CD4-positive, CD25-positive, alpha-beta regulatory T cell (primary cell): ENCODE measurements around the gene KEL. TPM values are rescaled to one million over a fixed set of nuclear protein-coding genes. Genes with fewer than 3 reads are reported as not detected.

ENCODE experiments used
- ATAC-seq, 2 donors: fragments of 150-1000 bp; cut with Tn5 transposase; one replicate each; pipeline ENCODE4 v1.10.0; 2021; ENCODE audit warnings: low read depth in 2 of 2, moderate number of reproducible peaks in 2 of 2, moderate library complexity in 1 of 2
- DNase-seq, 3 donors: peaks; one replicate each; pipeline versions ENCODE4 v3.0.0 to v3.0.0-alpha.2; 2012 to 2022; ENCODE audit warnings: mixed read lengths in 1 of 3
- H3K27ac ChIP-seq: one replicate; pipeline ENCODE4 v1.7.0; 2013; ENCODE audit warnings: mild to moderate bottlenecking, low read length; ENCODE audit not compliant: insufficient read depth, poor library complexity, severe bottlenecking
- H3K27me3 ChIP-seq: one replicate; pipeline ENCODE4 v1.7.0; 2013; ENCODE audit warnings: low read length; ENCODE audit not compliant: control insufficient read depth, insufficient read depth
- H3K36me3 ChIP-seq: one replicate; pipeline ENCODE4 v1.7.0; 2013; ENCODE audit warnings: mild to moderate bottlenecking, low read length, moderate library complexity; ENCODE audit not compliant: control insufficient read depth, insufficient read depth
- H3K4me1 ChIP-seq: 2 replicates; pipeline ENCODE4 v1.7.0; 2013; ENCODE audit warnings: mild to moderate bottlenecking, low read length; ENCODE audit not compliant: insufficient read depth, control insufficient read depth, poor library complexity, severe bottlenecking
- H3K4me3 ChIP-seq: one replicate; pipeline ENCODE4 v1.7.0; 2013; ENCODE audit warnings: low read depth, mild to moderate bottlenecking, low read length, moderate library complexity
- H3K9me3 ChIP-seq, 2 experiments: 1 replicate in 1 of 2; 2 replicates in 1 of 2; pipeline ENCODE4 v1.7.0; 2013; ENCODE audit warnings: low read length in 2 of 2, mild to moderate bottlenecking in 1 of 2, moderate library complexity in 1 of 2; ENCODE audit not compliant: control insufficient read depth in 2 of 2
- H3K27ac Mint-ChIP-seq, 3 donors: one replicate each; pipeline ENCODE4 v1.8.0; 2020 to 2022; ENCODE audit warnings: mild to moderate bottlenecking in 3 of 3, mixed read lengths in 3 of 3, moderate library complexity in 2 of 3
- H3K27me3 Mint-ChIP-seq: one replicate; pipeline ENCODE4 v1.8.0; 2022; ENCODE audit warnings: mild to moderate bottlenecking, mixed read lengths
- H3K36me3 Mint-ChIP-seq: one replicate; pipeline ENCODE4 v1.8.0; 2020; ENCODE audit warnings: mixed read lengths
- H3K4me1 Mint-ChIP-seq, 4 donors: one replicate each; pipeline ENCODE4 v1.8.0; 2020 to 2022; ENCODE audit warnings: mixed read lengths in 4 of 4, mild to moderate bottlenecking in 1 of 4
- H3K4me3 Mint-ChIP-seq, 4 donors: one replicate each; pipeline ENCODE4 v1.8.0; 2020 to 2022; ENCODE audit warnings: mild to moderate bottlenecking in 4 of 4, mixed read lengths in 4 of 4, moderate library complexity in 3 of 4
- H3K9me3 Mint-ChIP-seq, 7 donors: one replicate each; pipeline ENCODE4 v1.8.0; 2020 to 2022; ENCODE audit warnings: mixed read lengths in 7 of 7, mild to moderate bottlenecking in 3 of 7, moderate library complexity in 2 of 7
- polyA plus RNA-seq, 4 donors: library from polyadenylated mRNA; unstranded; fragments of 300-500 nt; fragmentation: Illumina TruSeq; gene quantifications; one replicate each; pipeline ENCODE4 v1.2.3, GENCODE V29; 2021
- total RNA-seq: library from RNA; stranded (reverse); gene quantifications from one replicate; pipeline ENCODE4 v1.2.3, GENCODE V29; 2022

Gene KEL
- total and polyA plus RNA-seq, 5 donors from 2014 or later = 1.1 TPM; not detected in 4

- peaks cover 5 to 22% (median 6%) of the 10 kb centered on the region in 7 donors for H3K9me3 Mint-ChIP-seq
- no peak overlapping the region for H3K27ac ChIP-seq
- no peaks in the 10 kb centered on the region for H3K36me3 ChIP-seq
- H3K4me3 Mint-ChIP-seq = no peak overlapping the region
- peaks cover 14 to 15% of the 10 kb centered on the region in 2 experiments for H3K9me3 ChIP-seq
- H3K36me3 Mint-ChIP-seq = no peaks in the 10 kb centered on the region
- H3K4me1 ChIP-seq = no peaks in the 10 kb centered on the region
- no peak overlapping the region for H3K4me3 ChIP-seq
- H3K27me3 ChIP-seq = peaks cover 2% of the 10 kb centered on the region
- DNase-seq = no peak
- H3K27ac Mint-ChIP-seq = no peak overlapping the region
- peaks cover 22% of the 10 kb centered on the region for H3K27me3 Mint-ChIP-seq
- peaks cover 0 to 5% (median 0%) of the 10 kb centered on the region in 4 donors for H3K4me1 Mint-ChIP-seq
- ATAC-seq = no peak
Observed at GRCh38 chr7:142959202-142959601, 3.0 kb downstream of the KEL start.

GRCh38 chr7:142957723-142958122, 4.4 kb downstream of the KEL start:
- H3K4me3 ChIP-seq = no peak overlapping the region
- peaks cover 14 to 15% of the 10 kb centered on the region in 2 experiments for H3K9me3 ChIP-seq
- H3K27me3 ChIP-seq = no peaks in the 10 kb centered on the region
- Mint-ChIP-seq H3K36me3 (no peaks in the 10 kb centered on the region), H3K4me1 (peaks cover 0 to 5% (median 0%) of the 10 kb centered on the region in 4 donors), H3K4me3 (no peak overlapping the region), H3K9me3 (peaks cover 4 to 27% (median 8%) of the 10 kb centered on the region in 7 donors), H3K27me3 (peaks cover 22% of the 10 kb centered on the region), H3K27ac (no peak overlapping the region)
- H3K36me3 ChIP-seq = no peaks in the 10 kb centered on the region
- DNase-seq (no peak), ATAC-seq (no peak)
- H3K4me1 ChIP-seq = no peaks in the 10 kb centered on the region
- no peak overlapping the region for H3K27ac ChIP-seq

- no peak overlapping the region for H3K4me3 Mint-ChIP-seq
- Histone ChIP-seq H3K27ac (no peak overlapping the region), H3K9me3 (peaks cover 14 to 15% of the 10 kb centered on the region in 2 experiments), H3K4me1 (no peaks in the 10 kb centered on the region), H3K36me3 (no peaks in the 10 kb centered on the region), H3K27me3 (no peaks in the 10 kb centered on the region), H3K4me3 (no peak overlapping the region)
- DNase-seq = peak in 1 of 3 donors; percentile 4
- no peaks in the 10 kb centered on the region for H3K36me3 Mint-ChIP-seq
- peaks cover 0 to 5% (median 0%) of the 10 kb centered on the region in 4 donors for H3K4me1 Mint-ChIP-seq
- no peak overlapping the region for H3K27ac Mint-ChIP-seq
- peaks cover 16% of the 10 kb centered on the region for H3K27me3 Mint-ChIP-seq
- no peak for ATAC-seq
- peaks cover 4 to 27% (median 8%) of the 10 kb centered on the region in 7 donors for H3K9me3 Mint-ChIP-seq
Observed at GRCh38 chr7:142956951-142957623, 5.1 kb downstream of the KEL start.

GRCh38 chr7:142954680-142955268, 7.4 kb downstream of the KEL start:
- no peak overlapping the region for H3K27ac ChIP-seq
- H3K9me3 ChIP-seq = peaks cover 14 to 15% of the 10 kb centered on the region in 2 experiments
- H3K27ac Mint-ChIP-seq = no peak overlapping the region
- H3K4me1 Mint-ChIP-seq = peaks cover 0 to 5% (median 0%) of the 10 kb centered on the region in 4 donors
- peaks cover 25% of the 10 kb centered on the region for H3K27me3 Mint-ChIP-seq
- no peaks in the 10 kb centered on the region for H3K36me3 ChIP-seq
- H3K9me3 Mint-ChIP-seq = peaks cover 4 to 27% (median 8%) of the 10 kb centered on the region in 7 donors
- H3K27me3 ChIP-seq = peaks cover 7% of the 10 kb centered on the region
- H3K4me1 ChIP-seq = no peaks in the 10 kb centered on the region
- DNase-seq (peak in 1 of 3 donors; percentile 33), ATAC-seq (no peak)
- no peak overlapping the region for H3K4me3 Mint-ChIP-seq
- no peak overlapping the region for H3K4me3 ChIP-seq
- no peaks in the 10 kb centered on the region for H3K36me3 Mint-ChIP-seq

- H3K4me1 Mint-ChIP-seq = no peaks in the 10 kb centered on the region
- no peak for ATAC-seq
Observed at GRCh38 chr7:142950235-142950634, 11.9 kb downstream of the KEL start.

GRCh38 chr7:142948603-142949002, 13.6 kb downstream of the KEL start:
- DNase-seq (no peak), ATAC-seq (no peak)
- peaks cover 0 to under 1% (median 0%) of the 10 kb centered on the region in 7 donors for H3K9me3 Mint-ChIP-seq
- no peak overlapping the region for H3K4me3 Mint-ChIP-seq
- H3K4me1 Mint-ChIP-seq = no peaks in the 10 kb centered on the region
- Histone ChIP-seq H3K4me3 (no peak overlapping the region), H3K4me1 (no peaks in the 10 kb centered on the region), H3K27ac (no peak overlapping the region), H3K27me3 (peaks cover 9% of the 10 kb centered on the region), H3K36me3 (no peaks in the 10 kb centered on the region), H3K9me3 (no peaks in the 10 kb centered on the region)
- H3K36me3 Mint-ChIP-seq = no peaks in the 10 kb centered on the region
- peaks cover 38% of the 10 kb centered on the region for H3K27me3 Mint-ChIP-seq
- H3K27ac Mint-ChIP-seq = no peak overlapping the region

More at GRCh38 chr7:142950235-142950634, 11.9 kb downstream of the KEL start:
- peaks cover 7 to 8% of the 10 kb centered on the region in 2 experiments for H3K9me3 ChIP-seq
- no peaks in the 10 kb centered on the region for H3K36me3 ChIP-seq
- no peaks in the 10 kb centered on the region for H3K4me1 ChIP-seq
- peaks cover 0 to 13% (median 2%) of the 10 kb centered on the region in 7 donors for H3K9me3 Mint-ChIP-seq
- peaks cover 9% of the 10 kb centered on the region for H3K27me3 ChIP-seq
- H3K4me3 ChIP-seq = no peak overlapping the region
- H3K27me3 Mint-ChIP-seq = peaks cover 39% of the 10 kb centered on the region
- no peaks in the 10 kb centered on the region for H3K36me3 Mint-ChIP-seq
- H3K4me3 Mint-ChIP-seq = no peak overlapping the region
- H3K27ac Mint-ChIP-seq = no peak overlapping the region
- no peak for DNase-seq
- no peak overlapping the region for H3K27ac ChIP-seq

- no peak overlapping the region for H3K4me3 Mint-ChIP-seq
- Histone ChIP-seq H3K4me1 (no peaks in the 10 kb centered on the region), H3K9me3 (no peaks in the 10 kb centered on the region), H3K27ac (no peak overlapping the region), H3K27me3 (peaks cover 4% of the 10 kb centered on the region), H3K4me3 (no peak overlapping the region), H3K36me3 (no peaks in the 10 kb centered on the region)
- peaks cover 29% of the 10 kb centered on the region for H3K27me3 Mint-ChIP-seq
- ATAC-seq (no peak), DNase-seq (no peak)
- H3K36me3 Mint-ChIP-seq = no peaks in the 10 kb centered on the region
- H3K4me1 Mint-ChIP-seq = no peaks in the 10 kb centered on the region
- H3K27ac Mint-ChIP-seq = no peak overlapping the region
- peaks cover 0 to 2% (median 0%) of the 10 kb centered on the region in 7 donors for H3K9me3 Mint-ChIP-seq
Observed at GRCh38 chr7:142945001-142945400, 17.2 kb downstream of the KEL start.
